HG03064 (cell line): Measurements from ENCODE around the gene CZIB.
"Not testable (repeated sequence)": the region's sequence is repeated elsewhere in the genome, so short reads cannot be mapped to it uniquely, and the experiment has no call there.

Experiments used
- ATAC-seq: cut with Tn5 transposase; IDR thresholded peaks from one replicate; pipeline ENCODE4 v1.9.1; 2021; ENCODE audit warnings: low read depth; ENCODE audit not compliant: unreplicated experiment

Gene CZIB

DNA sequence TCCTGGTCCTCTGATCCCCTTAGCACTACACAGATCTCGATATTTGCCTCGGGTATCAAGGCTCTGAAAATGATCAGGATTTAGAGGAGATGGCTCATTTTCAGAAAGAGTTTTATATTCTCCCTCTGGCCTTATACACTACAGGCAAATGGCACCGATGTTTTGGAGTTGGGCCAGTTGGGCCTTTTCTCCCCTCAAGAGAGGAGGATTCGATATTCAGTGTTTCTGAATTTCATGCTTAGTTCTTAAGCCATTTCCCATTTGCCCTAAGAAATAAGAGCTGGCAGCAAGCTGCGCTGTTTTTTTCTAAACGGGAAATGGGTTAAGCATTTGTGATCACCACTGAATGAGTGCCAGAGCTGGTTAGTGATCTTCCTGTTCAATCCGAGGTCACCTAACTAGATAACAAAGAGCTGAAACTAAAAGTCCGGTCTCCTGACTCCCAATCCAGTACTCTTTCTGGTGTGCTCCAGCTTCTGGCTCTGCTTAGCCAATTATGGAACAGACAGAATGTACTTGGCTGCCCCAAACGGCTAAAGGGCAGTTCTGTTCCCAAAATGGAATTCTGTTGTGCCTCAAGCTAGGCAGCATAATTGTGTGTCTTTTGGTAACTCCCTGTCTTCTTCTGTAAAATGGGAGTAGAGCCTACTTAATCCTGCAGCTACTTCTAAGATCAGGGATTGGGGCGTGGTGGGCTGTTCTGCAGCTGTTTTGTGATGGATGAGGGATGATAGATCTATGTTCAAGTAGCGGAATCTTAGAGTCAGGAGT is 25.0 kb downstream of the CZIB start:
- ATAC-seq, result no peak

DNA sequence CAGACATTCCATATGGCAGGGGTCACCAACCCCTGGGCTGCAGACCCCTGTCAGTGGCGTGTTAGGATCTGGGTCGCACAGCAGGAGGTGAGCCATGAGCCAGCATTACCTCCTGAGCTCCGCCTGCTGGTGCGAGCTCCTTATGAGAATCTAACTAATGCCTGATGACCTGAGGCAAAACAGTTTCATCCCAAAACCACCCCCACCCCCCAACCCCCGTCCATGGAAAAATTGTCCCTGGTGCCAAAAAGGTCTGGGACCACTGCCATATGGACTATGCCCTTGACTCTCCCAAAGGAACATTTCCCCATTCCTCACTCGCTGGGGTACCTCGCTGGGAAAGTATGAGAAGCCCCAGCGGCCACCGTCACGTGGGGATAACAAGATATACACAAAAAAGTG is 30.2 kb downstream of the CZIB start:
- ATAC-seq, result no peak

DNA sequence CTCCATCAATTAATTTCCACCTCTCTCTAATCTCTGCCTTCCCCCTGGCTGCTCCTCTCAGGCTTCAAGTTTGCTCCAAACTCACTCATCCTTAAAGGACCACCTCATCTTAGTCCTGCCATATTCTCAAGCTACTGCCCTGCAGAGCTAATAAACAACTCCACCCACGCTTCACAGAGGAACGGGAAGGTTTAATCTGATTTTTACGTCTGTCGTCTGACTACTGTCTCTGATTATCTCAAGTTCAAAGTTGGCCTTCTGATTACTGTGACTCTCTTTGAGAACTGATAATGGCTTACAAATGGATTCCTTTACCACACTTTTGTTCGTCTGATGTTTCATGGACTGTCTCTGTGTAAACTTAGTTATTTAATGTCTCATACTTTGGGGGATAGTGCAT is 31.4 kb downstream of the CZIB start:
- ATAC-seq, result no peak

DNA sequence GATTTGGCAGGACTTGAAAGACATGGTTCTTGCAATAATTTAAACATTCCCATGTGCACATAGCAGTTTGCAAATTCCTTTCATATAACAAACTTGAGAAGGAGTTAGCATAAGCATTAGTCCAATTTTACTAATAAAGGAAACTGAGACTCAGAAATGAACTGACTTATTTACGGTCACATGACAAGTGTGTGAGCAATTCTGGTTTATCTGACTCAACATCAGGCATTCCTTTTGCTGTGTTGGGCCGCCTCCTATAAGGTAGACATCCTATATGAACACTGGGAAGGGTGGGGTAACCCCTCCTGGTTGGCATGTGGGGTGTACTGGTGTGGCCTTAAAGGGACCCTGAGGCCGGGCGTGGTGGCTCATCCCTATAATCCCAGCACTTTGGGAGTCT is 32.3 kb downstream of the CZIB start:
- ATAC-seq, result no peak

DNA sequence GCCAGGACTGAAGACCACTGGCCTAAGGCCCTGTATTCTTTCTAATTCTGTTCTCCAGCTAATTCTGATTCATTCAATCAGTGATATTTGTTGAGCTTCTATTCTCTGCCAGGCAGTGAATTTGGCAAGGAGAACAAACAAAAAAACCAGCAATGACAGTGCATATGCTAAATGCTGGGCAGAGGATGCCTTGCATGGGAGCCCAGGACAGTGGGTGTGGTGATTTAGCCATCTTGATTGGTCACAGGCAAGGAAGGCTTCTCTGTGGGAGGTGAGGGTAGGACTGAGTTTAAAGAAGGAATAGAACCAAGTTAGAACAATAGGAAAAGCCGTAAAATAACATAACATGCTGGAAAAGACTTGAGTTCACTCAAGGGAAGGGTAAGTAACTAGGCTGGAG is 33.0 kb downstream of the CZIB start:
- ATAC-seq, result no peak

DNA sequence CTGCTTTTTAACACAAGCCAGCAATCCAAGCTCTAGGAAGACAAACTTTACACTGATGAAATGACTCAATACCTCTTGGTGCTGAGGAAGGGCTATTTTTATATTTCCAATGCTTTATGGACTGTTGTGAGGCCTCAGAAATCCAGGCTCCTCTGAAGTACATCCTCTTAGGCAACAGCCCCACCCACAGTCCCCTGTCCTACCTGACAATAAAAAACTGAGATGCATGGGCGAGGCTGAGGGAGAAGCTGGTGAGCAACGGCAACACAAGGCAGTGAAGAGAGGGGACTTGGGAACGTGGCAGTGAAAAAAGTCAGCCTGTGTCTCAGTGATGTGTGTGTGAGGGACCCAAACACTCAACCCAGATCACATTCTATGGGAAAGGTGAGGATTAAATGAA is 33.9 kb downstream of the CZIB start:
- no peak for ATAC-seq

DNA sequence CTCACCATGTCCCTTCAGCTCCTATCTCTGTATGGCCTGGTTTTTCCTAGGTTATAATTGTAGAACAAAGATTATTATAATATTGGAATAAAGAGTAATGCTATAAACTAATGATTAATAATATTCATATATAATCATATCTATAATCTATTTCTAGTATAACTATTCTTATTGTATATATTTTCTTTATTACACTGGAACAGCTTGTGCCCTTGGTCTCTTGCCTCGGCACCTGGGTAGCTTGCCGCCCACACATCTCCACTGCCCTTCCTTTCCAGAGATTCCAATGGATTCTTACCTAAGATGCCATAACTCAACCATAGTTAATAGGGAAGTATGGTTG is 34.5 kb downstream of the CZIB start:
- not testable (repeated sequence) for ATAC-seq

DNA sequence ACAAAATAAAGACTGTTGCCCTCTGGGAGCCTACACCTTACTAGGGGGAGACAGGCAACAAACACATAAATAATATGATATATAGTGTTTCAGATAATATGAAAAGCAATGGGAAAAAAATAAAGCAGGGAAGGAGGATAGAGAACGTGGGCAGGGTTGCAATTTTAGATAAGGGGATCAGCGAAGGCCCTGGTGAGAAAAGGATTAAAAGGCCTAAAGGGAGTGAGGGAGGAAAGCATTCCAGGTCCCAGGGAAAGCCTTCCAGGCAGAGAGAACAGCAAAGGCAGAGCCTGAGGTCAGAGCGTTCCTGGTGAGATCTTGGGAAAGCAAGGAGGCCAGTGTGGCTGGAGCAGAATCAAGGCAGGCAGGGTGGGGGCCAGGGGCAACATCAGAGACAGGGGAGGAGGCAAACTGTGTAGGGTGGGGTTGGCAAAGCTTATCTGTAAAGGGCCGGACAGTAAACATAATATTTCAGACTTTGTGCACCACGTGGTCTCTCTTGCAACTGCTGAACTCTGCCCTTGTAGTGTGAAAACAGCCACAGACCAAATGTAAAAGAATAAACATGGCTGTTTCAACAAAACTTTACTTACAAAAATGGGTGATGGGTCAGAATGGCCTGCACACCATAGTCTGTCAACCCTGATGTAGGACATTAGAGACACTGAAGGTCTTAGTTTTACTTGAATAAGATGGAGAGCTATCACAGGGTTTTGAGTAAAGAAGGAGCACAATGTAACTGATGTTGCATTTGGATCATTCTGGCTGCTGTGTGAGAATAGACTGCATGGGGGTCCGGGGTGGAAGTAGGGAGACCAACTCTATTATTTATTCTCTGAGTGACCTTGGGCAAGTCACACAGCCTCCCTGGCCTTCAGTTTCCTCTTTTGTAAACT is 37.1 kb downstream of the CZIB start:
- no peak for ATAC-seq

DNA sequence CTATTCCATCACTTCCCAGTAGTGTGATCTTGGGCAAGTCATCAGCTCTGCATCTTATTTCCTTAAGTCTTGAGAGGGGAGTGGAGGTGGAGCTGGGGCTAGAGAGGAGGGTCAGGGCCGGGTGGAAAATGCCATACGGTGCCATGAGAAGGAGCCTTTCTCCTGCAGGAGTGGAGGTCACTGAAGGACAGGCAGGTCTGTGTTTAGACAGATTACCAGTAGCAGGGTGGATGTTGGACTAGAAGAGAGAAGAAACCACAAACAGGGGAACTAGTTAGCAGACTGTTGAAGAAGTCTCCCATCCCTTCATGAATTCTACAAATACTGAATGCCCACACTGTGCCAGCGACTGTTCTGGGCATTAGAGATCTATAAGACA is 37.7 kb downstream of the CZIB start:
- ATAC-seq, result no peak

DNA sequence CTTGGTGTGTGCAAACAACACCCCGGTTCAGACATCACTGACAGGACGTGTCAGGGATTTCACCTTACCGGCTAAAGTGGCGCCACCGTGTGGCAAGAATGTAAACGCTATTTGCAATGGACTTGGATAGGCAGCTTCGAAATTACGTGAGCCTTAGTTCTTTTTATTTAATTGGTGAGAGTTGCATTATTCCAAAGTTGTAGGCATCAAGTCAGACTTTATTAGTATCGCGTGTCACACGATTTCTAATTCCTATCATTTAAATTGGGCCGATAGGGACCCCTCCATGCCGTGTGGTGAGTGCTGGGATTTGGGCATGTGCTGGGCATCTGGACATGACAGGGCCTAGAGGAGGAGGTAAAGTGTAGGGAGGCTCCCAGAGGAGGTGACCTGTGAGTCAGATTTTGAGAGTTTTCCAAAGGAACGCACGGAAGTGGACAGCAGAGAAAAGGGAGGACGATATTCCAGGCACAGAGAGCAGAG is 38.3 kb downstream of the CZIB start:
- no peak for ATAC-seq

DNA sequence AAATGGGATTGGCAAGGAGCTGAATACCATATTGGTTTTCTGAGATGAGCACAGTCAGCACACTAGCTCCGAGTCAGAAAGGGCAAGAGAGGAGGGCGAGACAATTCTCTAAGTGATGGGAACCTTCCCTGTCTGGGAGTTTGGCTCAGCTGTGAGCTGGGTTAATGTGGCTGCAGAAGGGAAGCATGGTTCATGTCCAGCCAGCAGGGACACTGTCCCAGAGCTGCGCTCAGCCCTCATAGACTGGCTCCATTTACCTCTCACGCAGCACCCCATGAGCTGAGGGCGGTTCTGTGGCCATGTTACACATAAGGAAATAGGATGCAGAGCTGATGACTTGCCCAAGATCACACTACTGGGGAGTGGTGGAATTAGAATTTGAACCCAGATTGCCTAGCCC is 39.5 kb downstream of the CZIB start:
- ATAC-seq, result no peak

DNA sequence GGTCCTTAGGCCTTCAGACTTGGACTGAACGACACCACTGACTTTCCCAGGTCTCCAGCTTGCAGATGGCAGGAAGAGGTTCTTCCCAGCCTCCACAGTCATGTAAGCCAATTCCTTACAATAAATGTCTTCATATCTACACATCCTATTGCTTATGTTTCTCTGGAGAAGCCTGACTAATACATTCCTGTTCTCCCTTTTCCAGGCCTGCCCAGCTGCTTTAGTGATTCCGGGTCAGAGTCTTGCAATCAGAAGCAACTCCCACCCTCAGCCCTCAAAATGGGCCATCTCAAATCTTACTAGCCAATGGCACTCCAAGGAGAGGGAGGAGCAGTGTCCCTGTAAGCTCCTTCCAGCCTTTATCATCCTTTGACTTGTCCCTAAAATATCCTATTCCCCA is 40.2 kb downstream of the CZIB start:
- no peak for ATAC-seq

DNA sequence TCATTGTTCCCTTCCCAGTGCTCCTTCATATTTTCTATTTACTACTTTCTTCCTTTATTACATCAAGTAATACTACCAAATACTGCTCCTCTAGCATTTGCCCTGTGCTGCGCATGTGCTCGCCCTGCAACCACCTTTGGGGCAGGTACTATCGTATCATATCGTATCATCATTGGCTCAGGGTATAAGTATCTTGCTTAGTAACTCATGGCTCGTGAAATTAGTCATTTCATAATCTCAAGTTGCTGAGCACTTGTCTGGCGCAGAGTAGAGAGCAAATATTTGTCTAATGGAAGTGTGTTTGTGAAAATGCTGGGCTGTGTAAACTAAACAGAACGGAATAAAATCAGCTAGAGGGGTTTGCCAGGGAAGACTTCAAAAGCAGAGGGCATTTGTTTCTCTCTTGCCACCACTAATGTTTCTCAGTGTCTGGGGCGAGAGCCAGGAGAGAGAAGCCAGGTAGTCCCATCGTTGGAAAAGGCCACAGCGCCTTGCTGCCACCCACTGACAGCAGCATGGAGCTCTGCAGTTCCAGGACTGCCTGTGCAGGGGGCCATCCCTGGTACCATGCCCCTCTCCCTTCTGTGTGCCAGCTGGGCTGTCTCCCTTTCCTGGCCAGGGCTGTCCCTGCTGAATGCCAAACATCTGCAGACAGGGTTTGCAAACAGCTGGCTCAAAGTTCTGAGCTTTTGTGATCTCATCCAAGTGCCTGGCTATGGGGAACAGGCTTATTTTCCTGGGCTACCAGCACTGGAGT is 43.8 kb downstream of the CZIB start:
- ATAC-seq, result no peak

DNA sequence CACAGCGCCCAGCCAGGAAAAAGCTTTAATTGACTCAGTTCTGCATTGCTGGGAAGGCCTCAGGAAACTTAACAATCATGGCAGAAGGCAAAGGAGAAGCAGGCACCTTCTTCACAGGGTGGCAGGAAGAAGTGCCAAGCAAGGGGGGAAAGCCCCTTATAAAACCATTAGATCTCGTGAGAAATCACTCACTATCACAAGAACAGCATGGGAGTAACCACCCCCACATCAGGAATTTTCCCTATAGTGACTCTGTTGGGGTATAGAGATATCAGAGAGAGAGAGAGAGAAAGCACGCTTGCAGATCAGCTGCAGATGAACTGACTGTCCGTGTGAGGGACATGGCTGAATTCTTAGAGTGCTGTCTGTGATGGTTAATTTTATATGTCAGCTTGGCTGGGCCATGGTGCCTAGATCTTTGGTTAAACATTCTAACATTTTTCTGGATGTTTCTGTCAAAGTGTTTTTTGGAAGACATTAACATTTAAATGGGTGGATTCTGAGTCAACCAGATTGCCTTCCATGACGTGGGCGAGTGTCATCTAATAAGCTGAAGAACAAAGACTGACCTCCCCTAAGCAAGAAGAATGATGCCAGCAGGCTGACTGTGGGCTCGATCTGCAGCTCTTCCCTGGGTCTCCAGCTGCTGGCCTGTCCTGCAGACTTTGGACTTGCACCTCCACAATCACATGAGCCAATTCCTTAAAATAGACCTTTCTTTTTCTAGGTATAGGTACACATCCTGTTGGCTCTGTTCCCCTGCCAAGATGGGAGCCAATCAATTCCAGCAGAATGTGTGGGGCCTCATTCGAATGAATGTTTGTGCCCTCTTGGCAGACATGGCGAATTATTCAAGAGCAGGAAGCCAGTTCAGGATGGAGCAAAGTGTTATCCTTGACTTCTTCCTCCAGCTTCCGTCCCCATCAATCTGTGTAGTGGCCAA is 45.2 kb downstream of the CZIB start:
- no peak for ATAC-seq

DNA sequence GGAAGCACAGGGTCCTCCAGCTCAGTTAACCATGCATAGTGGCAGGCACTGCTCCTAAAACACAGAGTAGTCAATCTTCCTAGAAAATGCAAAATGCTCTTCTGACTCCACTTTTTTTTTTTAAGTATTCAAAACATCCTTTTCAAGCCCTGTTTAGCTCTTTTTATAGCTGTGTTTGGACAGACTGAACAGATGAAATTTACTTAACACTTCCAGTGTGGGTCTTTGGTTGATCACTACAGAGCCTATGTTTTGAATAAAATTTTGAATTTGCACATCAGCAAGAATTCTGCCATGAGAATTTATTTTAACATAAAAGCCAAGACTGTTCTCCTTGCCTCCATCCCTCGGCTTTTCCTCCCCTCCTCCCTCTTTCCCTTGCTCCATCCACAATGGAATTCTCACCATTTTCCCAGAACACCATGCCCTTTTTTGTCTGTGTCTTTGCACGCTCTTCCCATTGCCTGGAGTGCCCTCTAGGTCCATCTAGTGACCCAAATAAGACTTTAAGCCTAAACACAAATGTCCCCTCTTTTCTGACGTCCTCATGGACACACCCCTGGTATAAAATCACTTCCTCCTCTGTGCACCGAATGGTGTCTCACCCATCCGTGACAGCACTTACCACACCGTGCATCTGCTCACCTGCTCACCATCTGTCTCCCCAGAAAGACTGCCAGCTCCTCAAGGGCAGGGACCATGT is 47.9 kb downstream of the CZIB start:
- ATAC-seq, result no peak

DNA sequence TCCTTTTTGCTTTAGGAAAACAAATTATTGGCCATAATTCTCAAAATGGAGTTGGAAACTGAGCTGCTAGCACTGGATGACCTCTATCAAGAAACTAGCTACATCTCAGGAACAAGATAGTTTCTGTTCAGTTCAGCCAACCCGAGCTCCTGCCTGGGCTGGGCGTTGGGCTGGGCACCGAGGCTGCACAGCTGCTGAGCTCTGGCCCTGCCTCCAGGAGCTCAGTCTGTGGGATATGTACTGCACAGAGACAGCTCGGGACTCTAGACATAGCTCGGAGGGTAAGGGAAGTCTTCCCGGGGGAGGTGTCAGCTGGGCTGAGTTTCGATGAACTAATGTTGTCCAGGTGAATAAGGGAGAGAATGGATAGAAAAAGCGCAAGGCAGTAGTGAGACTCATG is 53.5 kb downstream of the CZIB start:
- ATAC-seq, result no peak

DNA sequence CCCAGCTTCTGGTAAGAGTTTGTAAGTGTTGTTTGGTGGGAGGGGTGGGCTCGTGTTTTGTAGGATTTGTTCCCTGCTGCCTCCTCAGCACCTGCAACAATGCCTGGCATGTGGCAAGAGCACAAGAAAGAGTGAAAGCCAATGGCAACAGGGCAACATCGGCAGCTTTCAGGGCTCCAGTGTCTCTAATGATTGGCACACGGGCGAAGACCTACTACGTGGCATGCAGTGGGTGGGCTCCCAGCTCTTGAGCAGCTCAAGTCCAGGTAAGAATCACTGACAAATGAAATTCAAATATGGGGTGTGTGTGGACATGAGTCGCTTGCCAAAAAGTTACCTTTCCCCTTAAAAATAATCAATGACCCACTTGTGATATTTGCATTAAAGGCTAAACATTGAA is 54.1 kb downstream of the CZIB start:
- no peak for ATAC-seq

DNA sequence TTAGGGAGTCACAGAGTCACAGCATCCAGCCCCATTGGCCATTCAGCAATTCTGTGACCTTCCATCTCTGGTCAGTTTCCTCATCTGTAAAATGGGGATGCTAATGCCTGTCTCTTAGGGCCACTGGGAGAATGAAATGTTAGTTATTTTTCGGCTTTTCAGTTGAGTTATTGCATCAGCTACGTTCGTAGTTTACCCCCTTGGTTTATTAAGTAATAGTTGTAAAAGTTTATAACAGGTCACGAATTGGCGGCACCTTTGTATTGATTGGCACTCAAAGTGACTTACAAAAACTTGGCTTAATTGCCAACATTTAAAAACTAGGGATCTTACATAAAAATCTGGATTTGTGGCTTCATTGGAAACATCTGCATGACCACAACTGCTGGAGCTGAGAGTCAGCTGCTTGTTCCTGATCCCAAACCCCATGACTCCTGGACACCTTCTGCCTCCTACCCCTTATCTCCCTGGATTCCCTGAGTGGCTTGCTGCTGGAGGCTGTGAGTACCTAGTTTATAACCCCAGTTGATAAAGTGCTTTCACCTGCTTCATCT is 54.9 kb downstream of the CZIB start:
- no peak for ATAC-seq
